ENCODE data around the gene CFH.
"Not testable (repeated sequence)": the region's sequence is repeated elsewhere in the genome, so short reads cannot be mapped to it uniquely, and the experiment has no call there.

The CFH gene

GRCh38 chr1:196738730-196739129, 86.9 kb downstream of the CFH start:
- TF ChIP-seq EZH2 (IDR thresholded peaks at IDR 0.05), result no peak
- no peak for TF ChIP-seq POLR2AphosphoS5 (IDR thresholded peaks at IDR 0.05; ENCODE audit: borderline replicate concordance, low read depth, low read length)
- TF ChIP-seq FOXP2 (optimal IDR thresholded peaks at IDR 0.05; ENCODE audit: control extremely low read depth, extremely low read length, insufficient read depth), result no peak
- no peak overlapping the region for H3K9ac ChIP-seq (ENCODE audit: insufficient read length)
- no peak for DNase-seq (ENCODE audit: low read depth, low spot score)
- no peak overlapping the region for H3K27ac ChIP-seq
- H3K4me3 ChIP-seq, result no peak overlapping the region
- H3K9me3 ChIP-seq (ENCODE audit: low read depth, low read length), result no peaks in the 10 kb centered on the region
- no peaks in the 10 kb centered on the region; the same call in 1 of the 2 replicates for H3K36me3 ChIP-seq (ENCODE audit: insufficient read depth, low read length)

GRCh38 chr1:196743244-196743643, 91.4 kb downstream of the CFH start:
- not testable (repeated sequence) for H3K9me3 ChIP-seq (ENCODE audit: low read depth, low read length); H3K27ac ChIP-seq; H3K4me3 ChIP-seq; H3K36me3 ChIP-seq (ENCODE audit: insufficient read depth, low read length); H3K9ac ChIP-seq (ENCODE audit: insufficient read length)
- DNase-seq (ENCODE audit: low read depth, low spot score), result peak; percentile 12

- H3K36me3 ChIP-seq (ENCODE audit: insufficient read depth, low read length); H3K4me3 ChIP-seq; DNase-seq (ENCODE audit: low read depth, low spot score); H3K9ac ChIP-seq (ENCODE audit: insufficient read length); H3K9me3 ChIP-seq (ENCODE audit: low read depth, low read length); H3K27ac ChIP-seq: not testable (repeated sequence)
Measured at GRCh38 chr1:196765019-196765740, 113.3 kb downstream of the CFH start.

GRCh38 chr1:196769823-196770222, 118.0 kb downstream of the CFH start:
- not testable (repeated sequence) for H3K36me3 ChIP-seq (ENCODE audit: insufficient read depth, low read length); H3K9ac ChIP-seq (ENCODE audit: insufficient read length); H3K9me3 ChIP-seq (ENCODE audit: low read depth, low read length); H3K4me3 ChIP-seq; DNase-seq (ENCODE audit: low read depth, low spot score); H3K27ac ChIP-seq

GRCh38 chr1:196773713-196774112, 121.9 kb downstream of the CFH start:
- Histone ChIP-seq H3K36me3 (ENCODE audit: insufficient read depth, low read length) (no peaks in the 10 kb centered on the region), H3K9me3 (ENCODE audit: low read depth, low read length) (no peaks in the 10 kb centered on the region), H3K9ac (ENCODE audit: insufficient read length) (no peak overlapping the region), H3K4me3 (no peak overlapping the region), H3K27ac (no peak overlapping the region)
- no peak for DNase-seq (ENCODE audit: low read depth, low spot score)
- TF ChIP-seq POLR2AphosphoS5 (IDR thresholded peaks at IDR 0.05; ENCODE audit: borderline replicate concordance, low read depth, low read length), result no peak
- no peak for TF ChIP-seq FOXP2 (optimal IDR thresholded peaks at IDR 0.05; ENCODE audit: control extremely low read depth, extremely low read length, insufficient read depth)
- TF ChIP-seq EZH2 (IDR thresholded peaks at IDR 0.05), result no peak

- H3K4me3 ChIP-seq, result no peak overlapping the region
- no peak for TF ChIP-seq FOXP2 (optimal IDR thresholded peaks at IDR 0.05; ENCODE audit: control extremely low read depth, extremely low read length, insufficient read depth)
- no peak for TF ChIP-seq EZH2 (IDR thresholded peaks at IDR 0.05)
- no peak for TF ChIP-seq POLR2AphosphoS5 (IDR thresholded peaks at IDR 0.05; ENCODE audit: borderline replicate concordance, low read depth, low read length)
- DNase-seq (ENCODE audit: low read depth, low spot score), result no peak
- H3K9me3 ChIP-seq (ENCODE audit: low read depth, low read length), result no peaks in the 10 kb centered on the region
- no peaks in the 10 kb centered on the region for H3K36me3 ChIP-seq (ENCODE audit: insufficient read depth, low read length)
- H3K27ac ChIP-seq, result no peak overlapping the region
- H3K9ac ChIP-seq (ENCODE audit: insufficient read length), result no peak overlapping the region
Measured at GRCh38 chr1:196774175-196774574, 122.3 kb downstream of the CFH start.

- Histone ChIP-seq H3K27ac (no peak within 1 kb of the TSS), H3K4me3 (no peak within 1 kb of the TSS), H3K36me3 (ENCODE audit: insufficient read depth, low read length) (no peaks in the 10 kb centered on the region), H3K9ac (ENCODE audit: insufficient read length) (no peak within 1 kb of the TSS), H3K9me3 (ENCODE audit: low read depth, low read length) (no peaks in the 10 kb centered on the region)
- no peak for TF ChIP-seq EZH2 (IDR thresholded peaks at IDR 0.05)
- no peak for TF ChIP-seq POLR2AphosphoS5 (IDR thresholded peaks at IDR 0.05; ENCODE audit: borderline replicate concordance, low read depth, low read length)
- no peak for TF ChIP-seq FOXP2 (optimal IDR thresholded peaks at IDR 0.05; ENCODE audit: control extremely low read depth, extremely low read length, insufficient read depth)
- no peak for DNase-seq (ENCODE audit: low read depth, low spot score)
Measured at GRCh38 chr1:196774603-196775002, 122.8 kb downstream of the CFH start, which contains the start of gene CFHR3. CFHR3 (plus strand) TSS chr1:196774840; CDS start chr1:196774887, 47 bp downstream.

- Histone ChIP-seq H3K36me3 (ENCODE audit: insufficient read depth, low read length) (no peaks in the 10 kb centered on the region), H3K4me3 (no peak overlapping the region), H3K27ac (no peak overlapping the region), H3K9me3 (ENCODE audit: low read depth, low read length) (no peaks in the 10 kb centered on the region), H3K9ac (ENCODE audit: insufficient read length) (no peak overlapping the region)
- TF ChIP-seq FOXP2 (optimal IDR thresholded peaks at IDR 0.05; ENCODE audit: control extremely low read depth, extremely low read length, insufficient read depth) (no peak), EZH2 (IDR thresholded peaks at IDR 0.05) (no peak), POLR2AphosphoS5 (IDR thresholded peaks at IDR 0.05; ENCODE audit: borderline replicate concordance, low read depth, low read length) (no peak)
- no peak for DNase-seq (ENCODE audit: low read depth, low spot score)
Measured at GRCh38 chr1:196777603-196778002, 125.8 kb downstream of the CFH start.

- H3K9ac ChIP-seq (ENCODE audit: insufficient read length), result no peak overlapping the region
- TF ChIP-seq FOXP2 (optimal IDR thresholded peaks at IDR 0.05; ENCODE audit: control extremely low read depth, extremely low read length, insufficient read depth) (no peak), POLR2AphosphoS5 (IDR thresholded peaks at IDR 0.05; ENCODE audit: borderline replicate concordance, low read depth, low read length) (no peak), EZH2 (IDR thresholded peaks at IDR 0.05) (no peak)
- H3K9me3 ChIP-seq (ENCODE audit: low read depth, low read length), result no peaks in the 10 kb centered on the region
- no peak overlapping the region for H3K4me3 ChIP-seq
- H3K36me3 ChIP-seq (ENCODE audit: insufficient read depth, low read length), result no peaks in the 10 kb centered on the region
- DNase-seq (ENCODE audit: low read depth, low spot score), result no peak
- no peak overlapping the region for H3K27ac ChIP-seq
Measured at GRCh38 chr1:196779093-196779492, 127.2 kb downstream of the CFH start.

GRCh38 chr1:196791252-196791651, 139.4 kb downstream of the CFH start:
- H3K4me3 ChIP-seq; H3K36me3 ChIP-seq (ENCODE audit: insufficient read depth, low read length); DNase-seq (ENCODE audit: low read depth, low spot score); H3K27ac ChIP-seq; H3K9ac ChIP-seq (ENCODE audit: insufficient read length); H3K9me3 ChIP-seq (ENCODE audit: low read depth, low read length): not testable (repeated sequence)

GRCh38 chr1:196794103-196794502, 142.3 kb downstream of the CFH start:
- not testable (repeated sequence) for H3K9me3 ChIP-seq (ENCODE audit: low read depth, low read length); H3K36me3 ChIP-seq (ENCODE audit: insufficient read depth, low read length); H3K4me3 ChIP-seq; DNase-seq (ENCODE audit: low read depth, low spot score); H3K9ac ChIP-seq (ENCODE audit: insufficient read length); H3K27ac ChIP-seq
